AG09309 (cell line): ENCODE results near the gene PEX11G.

Source experiments
- DNase-seq: peaks from one replicate; pipeline ENCODE4 v3.0.0-alpha.2; 2010; ENCODE audit warnings: low read depth
- H3K4me3 ChIP-seq: 2 replicates; pipeline ENCODE4 v1.5.1; 2011; ENCODE audit warnings: mild to moderate bottlenecking, low read depth, low read length, moderate library complexity; ENCODE audit not compliant: control insufficient read depth
- CTCF ChIP-seq: IDR thresholded peaks from 2 replicates; pipeline ENCODE4 v1.5.1; 2011; ENCODE audit warnings: mild to moderate bottlenecking, low read depth, low read length, inconsistent platforms; ENCODE audit not compliant: insufficient read depth, control insufficient read depth; ENCODE audit errors: missing control alignments

PEX11G gene

GRCh38 chr19:7476777-7477494, 11.9 kb downstream of the PEX11G start:
- TF ChIP-seq CTCF: no peak
- no peak overlapping the region for H3K4me3 ChIP-seq
- DNase-seq: no peak

GRCh38 chr19:7476241-7476640, 12.6 kb downstream of the PEX11G start:
- DNase-seq: no peak
- TF ChIP-seq CTCF: no peak
- H3K4me3 ChIP-seq: no peak overlapping the region

- H3K4me3 ChIP-seq: no peak overlapping the region
- no peak for DNase-seq
- TF ChIP-seq CTCF: no peak
Measured at GRCh38 chr19:7475665-7476064, 13.2 kb downstream of the PEX11G start.

- H3K4me3 ChIP-seq: no peak overlapping the region
- peak; percentile 7 for DNase-seq
- TF ChIP-seq CTCF: no peak
Measured at GRCh38 chr19:7471696-7472615, 16.9 kb downstream of the PEX11G start.

GRCh38 chr19:7470540-7471305, 18.1 kb downstream of the PEX11G start:
- no peak for TF ChIP-seq CTCF
- no peak for DNase-seq
- no peak overlapping the region for H3K4me3 ChIP-seq

- H3K4me3 ChIP-seq: no peak overlapping the region
- DNase-seq: no peak
- TF ChIP-seq CTCF: no peak
Measured at GRCh38 chr19:7469669-7470285, 19.1 kb downstream of the PEX11G start.
